Esophagus squamous epithelium (tissue), 4 donors: ENCODE data around the gene SYT1.

Experiments used
- POLR2A ChIP-seq, 4 donors: fragments of 450-650 bp; IDR thresholded peaks; one replicate each; pipeline ENCODE4 v1.6.1; 2017; ENCODE audit warnings: antibody characterized with exemption in 4 of 4, mild to moderate bottlenecking in 4 of 4, moderate library complexity in 3 of 4
- TF ChIP-seq, protein P1 (sequence below), 6 experiments: fragments of 450-650 bp in 4 of 6; fragments of 200-600 bp in 2 of 6; sonication (generic) in 2 of 6; IDR thresholded peaks; one replicate each; pipeline ENCODE4 v1.5.1; 2016 to 2019; ENCODE audit warnings: antibody characterized with exemption in 6 of 6, mild to moderate bottlenecking in 4 of 6, moderate library complexity in 4 of 6

DNA sequence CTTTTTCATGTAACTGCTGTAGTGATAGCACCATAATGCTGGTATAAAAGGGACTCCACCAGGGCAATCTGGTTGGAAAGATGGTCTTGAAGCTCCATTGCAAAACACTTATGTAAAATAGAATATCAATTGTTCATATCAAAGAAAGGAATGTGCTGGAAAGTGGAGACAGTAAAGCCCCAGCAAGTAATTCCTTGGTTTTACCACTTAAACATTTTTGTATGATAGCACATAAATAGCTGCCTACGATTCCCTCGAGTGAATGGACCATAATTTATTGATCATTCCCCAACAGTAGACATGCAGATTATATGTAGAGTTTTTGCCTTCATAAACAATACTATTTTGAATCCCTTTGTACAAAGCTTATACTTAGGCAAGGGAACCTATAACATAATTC lies 550.7 kb downstream of the SYT1 start:
- TF ChIP-seq, protein P1, sequence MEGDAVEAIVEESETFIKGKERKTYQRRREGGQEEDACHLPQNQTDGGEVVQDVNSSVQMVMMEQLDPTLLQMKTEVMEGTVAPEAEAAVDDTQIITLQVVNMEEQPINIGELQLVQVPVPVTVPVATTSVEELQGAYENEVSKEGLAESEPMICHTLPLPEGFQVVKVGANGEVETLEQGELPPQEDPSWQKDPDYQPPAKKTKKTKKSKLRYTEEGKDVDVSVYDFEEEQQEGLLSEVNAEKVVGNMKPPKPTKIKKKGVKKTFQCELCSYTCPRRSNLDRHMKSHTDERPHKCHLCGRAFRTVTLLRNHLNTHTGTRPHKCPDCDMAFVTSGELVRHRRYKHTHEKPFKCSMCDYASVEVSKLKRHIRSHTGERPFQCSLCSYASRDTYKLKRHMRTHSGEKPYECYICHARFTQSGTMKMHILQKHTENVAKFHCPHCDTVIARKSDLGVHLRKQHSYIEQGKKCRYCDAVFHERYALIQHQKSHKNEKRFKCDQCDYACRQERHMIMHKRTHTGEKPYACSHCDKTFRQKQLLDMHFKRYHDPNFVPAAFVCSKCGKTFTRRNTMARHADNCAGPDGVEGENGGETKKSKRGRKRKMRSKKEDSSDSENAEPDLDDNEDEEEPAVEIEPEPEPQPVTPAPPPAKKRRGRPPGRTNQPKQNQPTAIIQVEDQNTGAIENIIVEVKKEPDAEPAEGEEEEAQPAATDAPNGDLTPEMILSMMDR (IDR thresholded peaks at IDR 0.05): no peak
- TF ChIP-seq POLR2A (IDR thresholded peaks at IDR 0.05): no peak
